PC-9 (cell line): ENCODE data around the gene SON. TPM values are rescaled to one million over a fixed set of nuclear protein-coding genes. Genes with fewer than 3 reads are reported as not detected.
A peak's percentile ranks its signal among the peaks of the same experiment; 100 is the strongest.

Experiments used
- Bru-seq: library from RNA; stranded (reverse); fragments of 400-500 nt; gene quantifications from one replicate; lab custom pipeline; 2021; lab: Mats Ljungman, UMichigan
- BruChase-seq, 2 experiments: library from RNA; stranded (reverse); fragments of 400-500 nt; gene quantifications; one replicate each; lab custom pipeline; 2021; lab: Mats Ljungman, UMichigan
- BruUV-seq: library from RNA; stranded (reverse); fragments of 400-500 nt; replicated peaks from 2 replicates; lab custom pipeline; 2021; lab: Mats Ljungman, UMichigan
- CTCF ChIA-PET: fragments of 300-600 bp; sonication (Branson Sonifier 250); formaldehyde crosslinking; loops from one replicate; lab custom pipeline; 2022; ENCODE audit warnings: antibody characterized with exemption; lab: Charles Lee
- POLR2A ChIA-PET: fragments of 300-600 bp; sonication (Branson Sonifier 250); formaldehyde crosslinking; loops from one replicate; lab custom pipeline; 2022; ENCODE audit warnings: antibody characterized with exemption; ENCODE audit not compliant: unreplicated experiment; lab: Charles Lee
- DNase-seq, 2 experiments: peaks; one replicate each; pipeline versions ENCODE4 v3.0.0 to v3.0.0-alpha.2; 2015 to 2022; ENCODE audit warnings: mixed read lengths in 1 of 2
- H2AFZ ChIP-seq: fragments of 200-600 bp; sonication (generic); 2 replicates; pipeline ENCODE4 v1.8.1; 2017; ENCODE audit warnings: antibody characterized with exemption
- H3F3A ChIP-seq: fragments of 200-600 bp; sonication (generic); 2 replicates; pipeline ENCODE4 v1.8.1; 2017; ENCODE audit warnings: antibody characterized with exemption, mild to moderate bottlenecking, low read depth; ENCODE audit not compliant: insufficient read depth
- H3K27ac ChIP-seq: fragments of 200-600 bp; sonication (generic); 2 replicates; pipeline ENCODE4 v1.6.1; 2016; ENCODE audit warnings: mixed run types
- H3K27me3 ChIP-seq: fragments of 200-600 bp; sonication (generic); 2 replicates; pipeline ENCODE4 v1.6.1; 2016; ENCODE audit warnings: low read depth, mixed run types; ENCODE audit not compliant: insufficient read depth
- H3K36me3 ChIP-seq: fragments of 200-600 bp; sonication (generic); 2 replicates; pipeline ENCODE4 v1.6.1; 2016; ENCODE audit warnings: low read depth, mixed run types
- H3K4me1 ChIP-seq: fragments of 200-600 bp; sonication (generic); replicated peaks from 2 replicates; pipeline ENCODE4 v1.6.1; 2016; ENCODE audit warnings: mixed run types; ENCODE audit not compliant: insufficient read depth
- H3K4me2 ChIP-seq: fragments of 200-600 bp; sonication (generic); 2 replicates; pipeline ENCODE4 v1.6.1; 2017; ENCODE audit warnings: mixed run types
- H3K4me3 ChIP-seq: fragments of 200-600 bp; sonication (generic); 2 replicates; pipeline ENCODE4 v1.6.1; 2016; ENCODE audit warnings: mixed run types
- H3K79me2 ChIP-seq: fragments of 200-600 bp; sonication (generic); 2 replicates; pipeline ENCODE4 v1.6.1; 2017; ENCODE audit warnings: low read depth, mixed run types
- H3K9me2 ChIP-seq: fragments of 200-600 bp; sonication (generic); 2 replicates; pipeline ENCODE4 v1.8.1; 2017; ENCODE audit warnings: mild to moderate bottlenecking; ENCODE audit not compliant: insufficient read depth
- H3K9me3 ChIP-seq: fragments of 200-600 bp; sonication (generic); 2 replicates; pipeline ENCODE4 v1.8.1; 2016; ENCODE audit warnings: low read depth; ENCODE audit not compliant: insufficient read depth
- H4K20me1 ChIP-seq: fragments of 200-600 bp; sonication (generic); 2 replicates; pipeline ENCODE4 v1.8.1; 2017; ENCODE audit not compliant: insufficient read depth
- CTCF ChIP-seq: fragments of 200-600 bp; sonication (generic); conservative IDR thresholded peaks from 2 replicates; pipeline ENCODE4 v1.6.1; 2017; ENCODE audit warnings: mixed run types, antibody characterized with exemption, mild to moderate bottlenecking, moderate library complexity
- EZH2 ChIP-seq: fragments of 200-600 bp; sonication (generic); IDR thresholded peaks from 2 replicates; pipeline ENCODE4 v1.8.0; 2017; ENCODE audit warnings: antibody characterized with exemption, low read depth
- intact Hi-C: fragments of 100-400 bp; cut with micrococcal nuclease; formaldehyde crosslinking; loops from one replicate; pipeline ENCODE4 v1.10.0; 2022; ENCODE audit not compliant: unreplicated experiment
- long read RNA-seq: library from polyadenylated mRNA; stranded (forward); transcript quantifications from one replicate; pipeline ENCODE4 v2.0.0, GENCODE V29; 2022
- total RNA-seq: library from RNA; stranded (reverse); gene quantifications from 2 replicates; pipeline ENCODE4 v1.2.3, GENCODE V29; 2021

Gene SON
- total RNA-seq (131 and 158 TPM in 2 replicates), Bru-seq, nascent RNA (percentile 96 among the genes with signal in this experiment), BruChase-seq, experiment 1, labeled RNA remaining after a 2-hour chase (percentile 96 among the genes with signal in this experiment), BruChase-seq, experiment 2, labeled RNA remaining after a 6-hour chase (percentile 98 among the genes with signal in this experiment)
- long read RNA-seq, full-length matches to known transcripts: 15 of 191 reads
- long read RNA-seq, partial matches to known transcripts: 165 of 191 reads
- long read RNA-seq, other reads (novel, unspliced or antisense): 11 of 191 reads

GRCh38 chr21:33542640-33543504, at the start of gene SON:
Gene SON (plus strand): TSS chr21:33543038. CDS start chr21:33543093, 55 bp downstream.
- Histone ChIP-seq H3K27me3 (no peaks in the 10 kb centered on the region), H3K9me3 (no peaks in the 10 kb centered on the region), H3K4me1 (peaks cover 31% of the 10 kb centered on the region), H3K36me3 (peaks cover 12% of the 10 kb centered on the region), H3K9me2 (no peaks in the 10 kb centered on the region), H3K4me3 (peak within 1 kb of the TSS; percentile 92), H3K27ac (peak within 1 kb of the TSS; percentile 98), H4K20me1 (peaks cover 43% of the 10 kb centered on the region), H3K79me2 (peaks cover 89% of the 10 kb centered on the region), H3K4me2 (peak within 1 kb of the TSS; percentile 94), H3F3A (peaks cover 18% of the 10 kb centered on the region), H2AFZ (peak within 1 kb of the TSS; percentile 79)
- peak; percentile 93 to 95 for DNase-seq
- ChIA-PET POLR2A (interaction anchor here (0.6 kb wide), 1 partner anchor 63 kb away, joined by 3 read pairs; the partner anchor contains the start of gene TMEM50B), CTCF (interaction anchor here (0.7 kb wide), 2 partner anchors 63 to 214 kb away, joined by 6 read pairs; no protein-coding TSS in a partner anchor)
- intact Hi-C loops: loop anchor here (2.0 to 5.0 kb wide), 3 partner anchors 46 to 162 kb away; partner anchors contain the start of genes DNAJC28 and DONSON
- TF ChIP-seq CTCF (no peak), EZH2 (no peak)
- BruUV-seq: TSS peak; percentile 50

DNA sequence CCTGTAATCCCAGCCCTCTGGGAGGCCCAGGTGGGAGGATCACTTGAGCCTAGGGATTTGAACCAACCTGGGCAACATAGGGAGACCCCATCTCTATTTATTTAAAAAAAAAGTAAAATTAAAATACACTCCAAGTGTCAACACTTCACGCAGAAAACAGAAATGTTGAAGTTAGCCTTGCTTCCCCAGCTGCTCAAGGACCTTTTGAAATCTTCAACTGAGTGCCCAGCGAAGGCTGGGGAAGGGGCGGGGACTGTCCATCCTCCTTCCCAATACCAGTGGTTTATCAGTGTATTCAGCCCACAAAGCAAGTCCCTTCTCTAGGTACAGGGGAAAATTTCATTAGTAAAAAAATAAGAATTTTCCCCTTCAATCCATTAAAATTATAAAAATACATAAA, 49.1 kb upstream of the SON start:
- BruUV-seq: no TSS peak
- no peak for TF ChIP-seq CTCF
- no peak for TF ChIP-seq EZH2
- Histone ChIP-seq H3F3A (no peaks in the 10 kb centered on the region; the same call in 1 of the 2 replicates), H4K20me1 (no peaks in the 10 kb centered on the region), H2AFZ (no peak overlapping the region), H3K4me3 (no peak overlapping the region), H3K27ac (no peak overlapping the region), H3K36me3 (no peaks in the 10 kb centered on the region), H3K79me2 (no peaks in the 10 kb centered on the region), H3K9me3 (no peaks in the 10 kb centered on the region), H3K4me1 (no peaks in the 10 kb centered on the region), H3K4me2 (no peak overlapping the region), H3K9me2 (no peaks in the 10 kb centered on the region), H3K27me3 (no peaks in the 10 kb centered on the region)
- CTCF ChIA-PET: no interaction called here
- intact Hi-C loops: loop anchor here (5.0 kb wide), 1 partner anchor 49 kb away; the partner anchor contains the start of genes GART and SON
- no peak for DNase-seq
- POLR2A ChIA-PET: no interaction called here

- H4K20me1 ChIP-seq: no peaks in the 10 kb centered on the region
- H3K9me2 ChIP-seq: no peaks in the 10 kb centered on the region
- intact Hi-C loops: no loop called here
- no peak for TF ChIP-seq CTCF
- no peak for TF ChIP-seq EZH2
- H3K9me3 ChIP-seq: no peaks in the 10 kb centered on the region
- H3K36me3 ChIP-seq: no peaks in the 10 kb centered on the region
- no peaks in the 10 kb centered on the region for H3K79me2 ChIP-seq
- DNase-seq: no peak
- H3K4me1 ChIP-seq: no peaks in the 10 kb centered on the region
- ChIA-PET CTCF (no interaction called here), POLR2A (no interaction called here)
- no peaks in the 10 kb centered on the region for H3K27me3 ChIP-seq
- H3K4me3 ChIP-seq: no peak overlapping the region
- no peak overlapping the region for H2AFZ ChIP-seq
- H3K27ac ChIP-seq: no peak overlapping the region
- no peaks in the 10 kb centered on the region; the same call in 1 of the 2 replicates for H3F3A ChIP-seq
- BruUV-seq: no TSS peak
- H3K4me2 ChIP-seq: no peak overlapping the region
Observed at GRCh38 chr21:33495743-33496142, 47.1 kb upstream of the SON start.
